NCI-H2196 treated with DMSO at 0.1 percent for 48 hours (cell line): Measurements from ENCODE around the gene DACH1.
"Not testable (repeated sequence)": the region's sequence is repeated elsewhere in the genome, so short reads cannot be mapped to it uniquely, and the experiment has no call there.

Experiments used
- DNase-seq: peaks from one replicate; lab custom pipeline; 2025; ENCODE audit not compliant: unreplicated experiment; lab: John Stamatoyannopoulos, UW

The DACH1 gene

GRCh38 chr13:71867131-71867814, at the start of gene DACH1:
Gene DACH1 (minus strand): TSS chr13:71867204.
- DNase-seq, result no peak

GRCh38 chr13:71913717-71914116, 46.7 kb upstream of the DACH1 start:
- DNase-seq, result no peak

- no peak for DNase-seq
These were observed 45.5 kb upstream of the DACH1 start for GRCh38 chr13:71912524-71912923.

- DNase-seq, result no peak
These were observed 39.4 kb upstream of the DACH1 start for GRCh38 chr13:71906448-71906847.

- DNase-seq, result no peak
These were observed 35.7 kb upstream of the DACH1 start for GRCh38 chr13:71902676-71903075.

- not testable (repeated sequence) for DNase-seq
These were observed 26.5 kb upstream of the DACH1 start for GRCh38 chr13:71893506-71893905.

- no peak for DNase-seq
These were observed 19.9 kb upstream of the DACH1 start for GRCh38 chr13:71886880-71887279.

GRCh38 chr13:71882120-71882519, 15.1 kb upstream of the DACH1 start:
- DNase-seq, result no peak

GRCh38 chr13:71880753-71881541, 13.9 kb upstream of the DACH1 start:
- DNase-seq, result no peak

- no peak for DNase-seq
These were observed 12.9 kb upstream of the DACH1 start for GRCh38 chr13:71879808-71880344.

GRCh38 chr13:71879129-71879535, 12.1 kb upstream of the DACH1 start:
- DNase-seq, result no peak

GRCh38 chr13:71877256-71877653, 10.3 kb upstream of the DACH1 start:
- DNase-seq, result no peak

- DNase-seq, result no peak
These were observed 9.7 kb upstream of the DACH1 start for GRCh38 chr13:71876648-71877255.

GRCh38 chr13:71875823-71876222, 8.8 kb upstream of the DACH1 start:
- no peak for DNase-seq

- no peak for DNase-seq
These were observed 7.5 kb upstream of the DACH1 start for GRCh38 chr13:71874458-71874857.

GRCh38 chr13:71873418-71874247, 6.6 kb upstream of the DACH1 start:
- DNase-seq, result no peak

- no peak for DNase-seq
These were observed 4.8 kb upstream of the DACH1 start for GRCh38 chr13:71871844-71872243.

- no peak for DNase-seq
These were observed 4.3 kb upstream of the DACH1 start for GRCh38 chr13:71871176-71871754.

- no peak for DNase-seq
These were observed 3.1 kb upstream of the DACH1 start for GRCh38 chr13:71870100-71870499.

GRCh38 chr13:71869274-71869673, 2.3 kb upstream of the DACH1 start:
- DNase-seq, result no peak
